Large intestine (tissue), 12 donors: ENCODE data around the gene DERL3. TPM values are rescaled to one million over a fixed set of nuclear protein-coding genes. Genes with fewer than 3 reads are reported as not detected.
A peak's percentile ranks its signal among the peaks of the same experiment; 100 is the strongest.
"Not testable (repeated sequence)": the region's sequence is repeated elsewhere in the genome, so short reads cannot be mapped to it uniquely, and the experiment has no call there.

Experiments
- DNase-seq, 2 donors: peaks; one replicate each; pipeline versions ENCODE4 v3.0.0 to v3.0.0-alpha.2; 2013
- H3K27ac ChIP-seq: one replicate; pipeline ENCODE4 v1.5.1; 2013; ENCODE audit warnings: low read length
- H3K27me3 ChIP-seq: 2 replicates; pipeline ENCODE4 v1.6.1; 2013; ENCODE audit warnings: low read length; ENCODE audit not compliant: control insufficient read depth, insufficient read depth
- H3K36me3 ChIP-seq: 2 replicates; pipeline ENCODE4 v1.6.1; 2013; ENCODE audit warnings: low read length; ENCODE audit not compliant: control insufficient read depth, insufficient read depth
- H3K4me1 ChIP-seq: one replicate; pipeline ENCODE4 v1.6.1; 2013; ENCODE audit warnings: low read length; ENCODE audit not compliant: control insufficient read depth, insufficient read depth
- H3K4me3 ChIP-seq: one replicate; pipeline ENCODE4 v1.5.1; 2013; ENCODE audit warnings: low read length
- H3K9me3 ChIP-seq: one replicate; pipeline ENCODE4 v1.6.1; 2013; ENCODE audit warnings: mild to moderate bottlenecking, low read depth, low read length, moderate library complexity; ENCODE audit not compliant: control insufficient read depth
- WGBS: methylation state at CpG from one replicate; pipeline ENCODE4 v1.1.5; 2013; ENCODE audit warnings: low lambda C conversion rate; ENCODE audit not compliant: insufficient coverage; 5-methylcytosine and 5-hydroxymethylcytosine counted together
- long read RNA-seq, 11 donors: transcript quantifications; one replicate each; lab custom pipeline, GENCODE V29; 2026
- polyA plus RNA-seq: library from polyadenylated mRNA; unstranded; fragments of 120-200 nt; gene quantifications from one replicate; pipeline ENCODE4 v1.2.1, GENCODE V29; 2013

Gene DERL3
- 4.8 TPM for polyA plus RNA-seq
- long read RNA-seq, donor 1 = 0 reads
- long read RNA-seq, donor 2 = 0 reads
- long read RNA-seq, donor 3, partial matches to known transcripts = 0 of 1 reads
- long read RNA-seq, donor 3, other reads (novel, unspliced or antisense) = 0 of 1 reads
- long read RNA-seq, donor 4 = 0 reads
- long read RNA-seq, donor 5, partial matches to known transcripts = 0 of 3 reads
- long read RNA-seq, donor 5, other reads (novel, unspliced or antisense) = 0 of 3 reads
- long read RNA-seq, donor 6, partial matches to known transcripts = 0 of 1 reads
- long read RNA-seq, donor 6, other reads (novel, unspliced or antisense) = 0 of 1 reads
- long read RNA-seq, donor 7 = 0 reads
- long read RNA-seq, donor 8, partial matches to known transcripts = 0 of 1 reads
- long read RNA-seq, donor 8, other reads (novel, unspliced or antisense) = 0 of 1 reads
- long read RNA-seq, donor 9, partial matches to known transcripts = 0 of 2 reads
- long read RNA-seq, donor 9, other reads (novel, unspliced or antisense) = 0 of 2 reads
- long read RNA-seq, donor 10 = 0 reads
- long read RNA-seq, donor 11, partial matches to known transcripts = 0 of 1 reads
- long read RNA-seq, donor 11, other reads (novel, unspliced or antisense) = 0 of 1 reads

- Histone ChIP-seq H3K4me3 (peak within 1 kb of the TSS; percentile 41), H3K27ac (no peak within 1 kb of the TSS), H3K27me3 (peaks cover 10% of the 10 kb centered on the region), H3K4me1 (peaks cover 14% of the 10 kb centered on the region), H3K36me3 (peaks cover 29% of the 10 kb centered on the region), H3K9me3 (peaks cover 6% of the 10 kb centered on the region)
- peak; percentile 96 to 98 for DNase-seq
- no CpG with 5 or more reads among the region's 70 CpGs for WGBS
Observed at GRCh38 chr22:23838681-23839468, at the start of gene DERL3. Gene DERL3 (minus strand): TSS chr22:23839006. CDS start chr22:23838987, 19 bp downstream.

GRCh38 chr22:23884140-23884539 lies 45.3 kb upstream of the DERL3 start:
- no peaks in the 10 kb centered on the region for H3K4me1 ChIP-seq
- H3K36me3 ChIP-seq = peaks cover 2% of the 10 kb centered on the region
- H3K27ac ChIP-seq = no peak overlapping the region
- H3K4me3 ChIP-seq = no peak overlapping the region
- no peak for DNase-seq
- no peaks in the 10 kb centered on the region for H3K27me3 ChIP-seq
- H3K9me3 ChIP-seq = peaks cover 2% of the 10 kb centered on the region
- no CpG with 5 or more reads among the region's 9 CpGs for WGBS

GRCh38 chr22:23883658-23884057 lies 44.9 kb upstream of the DERL3 start:
- Histone ChIP-seq H3K27ac (no peak overlapping the region), H3K4me1 (no peaks in the 10 kb centered on the region), H3K9me3 (peaks cover 2% of the 10 kb centered on the region), H3K36me3 (peaks cover 2% of the 10 kb centered on the region), H3K4me3 (no peak overlapping the region), H3K27me3 (no peaks in the 10 kb centered on the region)
- DNase-seq = no peak
- WGBS = no CpG with 5 or more reads among the region's 9 CpGs

GRCh38 chr22:23882370-23882769 lies 43.6 kb upstream of the DERL3 start:
- Histone ChIP-seq H3K36me3 (peaks cover 6% of the 10 kb centered on the region), H3K4me1 (no peaks in the 10 kb centered on the region), H3K9me3 (peaks cover 2% of the 10 kb centered on the region), H3K27ac (no peak overlapping the region), H3K4me3 (no peak overlapping the region), H3K27me3 (no peaks in the 10 kb centered on the region)
- DNase-seq = no peak
- WGBS = no CpG with 5 or more reads among the region's 20 CpGs

- H3K27ac ChIP-seq = no peak overlapping the region
- H3K36me3 ChIP-seq = peaks cover 13% of the 10 kb centered on the region
- DNase-seq = no peak
Observed at GRCh38 chr22:23878219-23878618, 39.4 kb upstream of the DERL3 start.

GRCh38 chr22:23877566-23877965 lies 38.8 kb upstream of the DERL3 start:
- Histone ChIP-seq H3K36me3 (peaks cover 12% of the 10 kb centered on the region), H3K9me3 (peaks cover 2% of the 10 kb centered on the region), H3K27ac (no peak overlapping the region), H3K4me3 (no peak overlapping the region), H3K27me3 (no peaks in the 10 kb centered on the region), H3K4me1 (no peaks in the 10 kb centered on the region)
- DNase-seq = no peak
- no CpG with 5 or more reads among the region's 8 CpGs for WGBS

More at GRCh38 chr22:23878219-23878618, 39.4 kb upstream of the DERL3 start:
- WGBS = no CpG with 5 or more reads among the region's 7 CpGs
- H3K9me3 ChIP-seq = peaks cover 2% of the 10 kb centered on the region
- no peaks in the 10 kb centered on the region for H3K4me1 ChIP-seq
- no peaks in the 10 kb centered on the region for H3K27me3 ChIP-seq
- no peak overlapping the region for H3K4me3 ChIP-seq

GRCh38 chr22:23875801-23876200 lies 37.0 kb upstream of the DERL3 start:
- Histone ChIP-seq H3K27me3 (no peaks in the 10 kb centered on the region), H3K4me1 (no peaks in the 10 kb centered on the region), H3K27ac (no peak overlapping the region), H3K9me3 (no peaks in the 10 kb centered on the region), H3K36me3 (peaks cover 11% of the 10 kb centered on the region), H3K4me3 (no peak overlapping the region)
- DNase-seq = no peak
- WGBS = no CpG with 5 or more reads among the region's 2 CpGs

- Histone ChIP-seq H3K27ac (no peak overlapping the region), H3K4me3 (no peak overlapping the region), H3K27me3 (no peaks in the 10 kb centered on the region), H3K36me3 (peaks cover 11% of the 10 kb centered on the region), H3K9me3 (no peaks in the 10 kb centered on the region), H3K4me1 (no peaks in the 10 kb centered on the region)
- WGBS = no CpG with 5 or more reads among the region's 4 CpGs
- DNase-seq = no peak
Observed at GRCh38 chr22:23874871-23875270, 36.1 kb upstream of the DERL3 start.

- Histone ChIP-seq H3K9me3 (no peaks in the 10 kb centered on the region), H3K27me3 (no peaks in the 10 kb centered on the region), H3K4me1 (no peaks in the 10 kb centered on the region), H3K4me3 (no peak overlapping the region), H3K27ac (no peak overlapping the region), H3K36me3 (peaks cover 18% of the 10 kb centered on the region)
- no CpG with 5 or more reads among the region's 4 CpGs for WGBS
- DNase-seq = no peak
Observed at GRCh38 chr22:23868580-23868979, 29.8 kb upstream of the DERL3 start.

- H3K36me3 ChIP-seq = peaks cover 17% of the 10 kb centered on the region
- H3K9me3 ChIP-seq, H3K27ac ChIP-seq, H3K4me1 ChIP-seq, H3K4me3 ChIP-seq, DNase-seq, H3K27me3 ChIP-seq: not testable (repeated sequence)
- WGBS = 80% methylated on average over 1 of the region's 11 CpGs
Observed at GRCh38 chr22:23864499-23865154, 25.8 kb upstream of the DERL3 start.
